H9 (cell line): Measurements from ENCODE around the gene ADCY5. TPM values are rescaled to one million over a fixed set of nuclear protein-coding genes. Genes with fewer than 3 reads are reported as not detected.

Source experiments
- DNase-seq: peaks from one replicate; pipeline ENCODE4 v3.0.0-alpha.2; 2017
- H2AFZ ChIP-seq: one replicate; pipeline ENCODE4 v1.6.1; 2013; ENCODE audit warnings: mild to moderate bottlenecking, low read length, control low read depth, moderate library complexity
- H2AK5ac ChIP-seq: 2 replicates; pipeline ENCODE4 v1.6.1; 2013; ENCODE audit warnings: low read length, control low read depth, mixed read lengths; ENCODE audit not compliant: insufficient read length
- H2BK120ac ChIP-seq: one replicate; pipeline ENCODE4 v1.6.1; 2013; ENCODE audit warnings: low read depth, mild to moderate bottlenecking, low read length, control low read depth, inconsistent platforms; ENCODE audit not compliant: poor library complexity, severe bottlenecking
- H2BK12ac ChIP-seq: 2 replicates; pipeline ENCODE4 v1.6.1; 2013; ENCODE audit warnings: low read length, control low read depth, mixed read lengths, low read depth; ENCODE audit not compliant: insufficient read length
- H2BK15ac ChIP-seq: 2 replicates; pipeline ENCODE4 v1.6.1; 2013; ENCODE audit warnings: low read depth, low read length, control low read depth
- H2BK20ac ChIP-seq: one replicate; pipeline ENCODE4 v1.6.1; 2013; ENCODE audit warnings: low read depth, mild to moderate bottlenecking, low read length, control low read depth, inconsistent platforms; ENCODE audit not compliant: poor library complexity, severe bottlenecking
- H2BK5ac ChIP-seq: 2 replicates; pipeline ENCODE4 v1.6.1; 2013; ENCODE audit warnings: low read length, control low read depth, mixed read lengths; ENCODE audit not compliant: insufficient read length
- H3K14ac ChIP-seq: 2 replicates; pipeline ENCODE4 v1.6.1; 2013; ENCODE audit warnings: low read length, control low read depth; ENCODE audit not compliant: insufficient read depth
- H3K18ac ChIP-seq: 2 replicates; pipeline ENCODE4 v1.6.1; 2013; ENCODE audit warnings: low read depth, mild to moderate bottlenecking, mixed read lengths, low read length, control low read depth; ENCODE audit not compliant: insufficient read length
- H3K23ac ChIP-seq: 2 replicates; pipeline ENCODE4 v1.6.1; 2013; ENCODE audit warnings: low read length, control low read depth, mixed read lengths, low read depth; ENCODE audit not compliant: insufficient read length
- H3K23me2 ChIP-seq: 2 replicates; pipeline ENCODE4 v1.6.1; 2013; ENCODE audit warnings: low read depth, mild to moderate bottlenecking, mixed read lengths, low read length, control low read depth; ENCODE audit not compliant: insufficient read length, poor library complexity, severe bottlenecking
- H3K27ac ChIP-seq: 2 replicates; pipeline ENCODE4 v1.5.1; 2013; ENCODE audit warnings: low read length, control low read depth, mixed read lengths, low read depth; ENCODE audit not compliant: insufficient read length
- H3K27me3 ChIP-seq: 2 replicates; pipeline ENCODE4 v1.6.1; 2013; ENCODE audit warnings: low read length, control low read depth, inconsistent platforms; ENCODE audit not compliant: insufficient read depth
- H3K4ac ChIP-seq: 2 replicates; pipeline ENCODE4 v1.6.1; 2013; ENCODE audit warnings: low read depth, mild to moderate bottlenecking, control low read depth, inconsistent platforms, low read length, moderate library complexity
- H3K4me1 ChIP-seq: 2 replicates; pipeline ENCODE4 v1.6.1; 2013; ENCODE audit warnings: low read length, control low read depth, inconsistent platforms; ENCODE audit not compliant: insufficient read depth
- H3K4me2 ChIP-seq: 2 replicates; pipeline ENCODE4 v1.6.1; 2013; ENCODE audit warnings: low read length, control low read depth, mixed read lengths; ENCODE audit not compliant: insufficient read length, insufficient read depth
- H3K56ac ChIP-seq: 2 replicates; pipeline ENCODE4 v1.6.1; 2013; ENCODE audit warnings: low read depth, mild to moderate bottlenecking, mixed read lengths, low read length, control low read depth; ENCODE audit not compliant: insufficient read length
- H3K79me1 ChIP-seq: 2 replicates; pipeline ENCODE4 v1.6.1; 2013; ENCODE audit warnings: low read depth, mild to moderate bottlenecking, moderate library complexity, low read length, control low read depth, inconsistent platforms; ENCODE audit not compliant: insufficient read depth, poor library complexity, severe bottlenecking
- H3K79me2 ChIP-seq: 2 replicates; pipeline ENCODE4 v1.6.1; 2013; ENCODE audit warnings: low read length, control low read depth, inconsistent platforms; ENCODE audit not compliant: insufficient read depth
- H3K9ac ChIP-seq: 2 replicates; pipeline ENCODE4 v1.6.1; 2013; ENCODE audit warnings: low read length, control low read depth, mixed read lengths; ENCODE audit not compliant: insufficient read length; ENCODE audit errors: extremely low read depth
- H3K9me3 ChIP-seq: one replicate; pipeline ENCODE4 v1.6.1; 2013; ENCODE audit warnings: low read depth, low read length, inconsistent platforms; ENCODE audit not compliant: control insufficient read depth
- H3T11ph ChIP-seq: one replicate; pipeline ENCODE4 v1.6.1; 2013; ENCODE audit warnings: mild to moderate bottlenecking, low read length, control low read depth, inconsistent platforms
- H4K20me1 ChIP-seq: one replicate; pipeline ENCODE4 v1.6.1; 2013; ENCODE audit not compliant: control insufficient read depth, insufficient read length, insufficient read depth
- H4K5ac ChIP-seq: 2 replicates; pipeline ENCODE4 v1.6.1; 2013; ENCODE audit warnings: low read depth, mild to moderate bottlenecking, mixed read lengths, low read length, control low read depth; ENCODE audit not compliant: insufficient read length
- H4K8ac ChIP-seq: replicated peaks from 2 replicates; pipeline ENCODE4 v1.6.1; 2013; ENCODE audit warnings: low read length, control low read depth, mixed read lengths, low read depth; ENCODE audit not compliant: insufficient read length
- H4K91ac ChIP-seq: 2 replicates; pipeline ENCODE4 v1.6.1; 2013; ENCODE audit warnings: low read depth, mild to moderate bottlenecking, moderate library complexity, mixed read lengths, low read length, control low read depth; ENCODE audit not compliant: insufficient read length
- H3K27ac Mint-ChIP-seq, 3 experiments: 2 replicates in 2 of 3; 3 replicates in 1 of 3; pipeline ENCODE4 v1.8.0; 2020 to 2021; ENCODE audit warnings: mixed read lengths in 3 of 3, mild to moderate bottlenecking in 1 of 3, moderate library complexity in 1 of 3
- H3K27me3 Mint-ChIP-seq: 2 replicates; pipeline ENCODE4 v1.8.0; 2021; ENCODE audit warnings: low read depth, mild to moderate bottlenecking, moderate library complexity, mixed read lengths
- H3K36me3 Mint-ChIP-seq, 3 experiments: 2 replicates in 2 of 3; 3 replicates in 1 of 3; pipeline ENCODE4 v1.8.0; 2020 to 2021; ENCODE audit warnings: low read depth in 3 of 3, mixed read lengths in 3 of 3; ENCODE audit not compliant: insufficient read depth in 1 of 3
- H3K4me1 Mint-ChIP-seq, 2 experiments: 2 replicates each; pipeline ENCODE4 v1.8.0; 2020; ENCODE audit warnings: mixed read lengths in 2 of 2
- H3K4me3 Mint-ChIP-seq, 2 experiments: 2 replicates in 1 of 2; 3 replicates in 1 of 2; pipeline ENCODE4 v1.8.0; 2020 to 2021; ENCODE audit warnings: mild to moderate bottlenecking in 2 of 2, mixed read lengths in 2 of 2, moderate library complexity in 1 of 2
- H3K9me3 Mint-ChIP-seq, 2 experiments: 2 replicates in 1 of 2; 3 replicates in 1 of 2; pipeline ENCODE4 v1.8.0; 2020; ENCODE audit warnings: mild to moderate bottlenecking in 2 of 2, mixed read lengths in 2 of 2, moderate library complexity in 1 of 2
- WGBS: extraction: QIAGEN DNeasy Blood & Tissue Kit; methylation state at CpG from one replicate; pipeline ENCODE4 v1.1.7; 2013; ENCODE audit warnings: missing lambda C conversion rate, low lambda C conversion rate, mixed read lengths; ENCODE audit not compliant: insufficient read length; ENCODE audit errors: extremely low coverage; 5-methylcytosine and 5-hydroxymethylcytosine counted together
- total RNA-seq: library from RNA; stranded (reverse); gene quantifications from 2 replicates; pipeline ENCODE4 v1.2.1, GENCODE V29; 2021
- TF ChIP-seq, protein P1 (sequence below): fragments of 200-600 bp; sonication (generic); conservative IDR thresholded peaks from 3 replicates; pipeline ENCODE4 v1.8.0; 2021; ENCODE audit warnings: antibody characterized with exemption, mild to moderate bottlenecking

ADCY5 gene
- total RNA-seq, 1 experiment from 2014 or later = 5.0 TPM

DNA sequence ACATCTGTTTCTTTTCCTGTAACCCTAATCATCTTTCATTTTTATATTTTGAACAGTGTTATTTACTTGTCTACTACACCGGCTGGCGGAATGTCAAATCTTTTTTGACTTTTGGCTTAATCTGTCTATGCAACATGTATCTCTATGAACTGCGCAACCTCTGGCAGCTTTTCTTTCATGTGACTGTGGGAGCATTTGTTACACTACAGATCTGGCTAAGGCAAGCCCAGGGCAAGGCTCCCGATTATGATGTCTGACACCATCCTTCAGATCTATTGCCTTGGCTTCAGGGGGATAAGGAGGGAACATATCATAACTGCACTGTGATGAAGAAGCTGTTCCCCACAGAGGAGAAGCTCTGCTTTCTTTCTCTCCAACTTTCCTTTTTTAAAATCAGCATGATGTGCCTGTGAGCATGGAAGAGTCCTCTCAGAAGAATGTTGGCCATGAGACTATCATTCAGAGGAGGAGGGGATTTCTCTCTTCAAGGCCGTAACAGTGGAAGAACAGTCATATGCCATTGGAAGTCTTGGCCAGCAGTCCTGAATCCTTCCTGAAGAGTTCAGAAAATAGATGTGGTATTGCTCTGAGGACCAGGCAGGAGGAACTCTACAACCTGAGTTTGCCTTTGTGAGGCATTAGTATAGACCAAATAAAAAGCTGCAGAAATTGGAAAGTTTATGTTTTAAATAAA is 177.3 kb downstream of the ADCY5 start:
- Histone ChIP-seq H3K14ac (no peak overlapping the region), H3K23me2 (no peaks in the 10 kb centered on the region), H2BK20ac (no peak overlapping the region), H3K27ac (no peak overlapping the region), H3K23ac (no peak overlapping the region), H2AK5ac (no peak overlapping the region), H3K79me1 (no peaks in the 10 kb centered on the region), H3K4me1 (peaks cover 6% of the 10 kb centered on the region; the same call in 1 of the 2 replicates), H4K8ac (no peak overlapping the region), H3K4me2 (no peak overlapping the region), H3K79me2 (no peaks in the 10 kb centered on the region), H4K5ac (no peak overlapping the region), H4K20me1 (no peaks in the 10 kb centered on the region), H3K27me3 (no peaks in the 10 kb centered on the region), H3K9me3 (no peaks in the 10 kb centered on the region), H2BK120ac (no peak overlapping the region), H3K9ac (no peak overlapping the region), H3K56ac (no peak overlapping the region), H2BK12ac (no peak overlapping the region), H3T11ph (no peak overlapping the region), H2AFZ (no peak overlapping the region), H2BK5ac (no peak overlapping the region), H3K18ac (no peak overlapping the region), H2BK15ac (no peak overlapping the region), H4K91ac (no peak overlapping the region), H3K4ac (no peak overlapping the region)
- DNase-seq = no peak
- H3K36me3 Mint-ChIP-seq = peaks cover 2 to 14% (median 7%) of the 10 kb centered on the region in 3 experiments; a peak in 5 of 7 replicates
- H3K4me1 Mint-ChIP-seq = peaks cover 7 to 9% of the 10 kb centered on the region in 2 experiments
- H3K4me3 Mint-ChIP-seq = no peak overlapping the region
- H3K27ac Mint-ChIP-seq = no peak overlapping the region
- WGBS = no CpG with 5 or more reads among the region's 5 CpGs
- H3K27me3 Mint-ChIP-seq = no peaks in the 10 kb centered on the region
- TF ChIP-seq, protein P1, sequence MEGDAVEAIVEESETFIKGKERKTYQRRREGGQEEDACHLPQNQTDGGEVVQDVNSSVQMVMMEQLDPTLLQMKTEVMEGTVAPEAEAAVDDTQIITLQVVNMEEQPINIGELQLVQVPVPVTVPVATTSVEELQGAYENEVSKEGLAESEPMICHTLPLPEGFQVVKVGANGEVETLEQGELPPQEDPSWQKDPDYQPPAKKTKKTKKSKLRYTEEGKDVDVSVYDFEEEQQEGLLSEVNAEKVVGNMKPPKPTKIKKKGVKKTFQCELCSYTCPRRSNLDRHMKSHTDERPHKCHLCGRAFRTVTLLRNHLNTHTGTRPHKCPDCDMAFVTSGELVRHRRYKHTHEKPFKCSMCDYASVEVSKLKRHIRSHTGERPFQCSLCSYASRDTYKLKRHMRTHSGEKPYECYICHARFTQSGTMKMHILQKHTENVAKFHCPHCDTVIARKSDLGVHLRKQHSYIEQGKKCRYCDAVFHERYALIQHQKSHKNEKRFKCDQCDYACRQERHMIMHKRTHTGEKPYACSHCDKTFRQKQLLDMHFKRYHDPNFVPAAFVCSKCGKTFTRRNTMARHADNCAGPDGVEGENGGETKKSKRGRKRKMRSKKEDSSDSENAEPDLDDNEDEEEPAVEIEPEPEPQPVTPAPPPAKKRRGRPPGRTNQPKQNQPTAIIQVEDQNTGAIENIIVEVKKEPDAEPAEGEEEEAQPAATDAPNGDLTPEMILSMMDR = no peak
- no peaks in the 10 kb centered on the region; a peak in 1 of 5 replicates for H3K9me3 Mint-ChIP-seq
